HL-60 (cell line): ENCODE measurements around the gene MAP3K5.

Source experiments
- CTCF ChIP-seq: IDR thresholded peaks from one replicate; pipeline ENCODE4 v1.5.1; 2011; ENCODE audit warnings: low read length, control low read depth, inconsistent platforms; ENCODE audit not compliant: insufficient read depth
- POLR2AphosphoS5 ChIP-seq: IDR thresholded peaks from 2 replicates; pipeline ENCODE4 v1.6.1; 2012; ENCODE audit warnings: low read depth
- SPI1 ChIP-seq: IDR thresholded peaks from 2 replicates; pipeline ENCODE4 v1.6.1; 2012; ENCODE audit warnings: low read depth, mild to moderate bottlenecking, borderline replicate concordance
- TF ChIP-seq, protein P1 (sequence below): IDR thresholded peaks from 2 replicates; pipeline ENCODE4 v1.6.1; 2012; ENCODE audit warnings: low read depth; ENCODE audit not compliant: insufficient replicate concordance

DNA sequence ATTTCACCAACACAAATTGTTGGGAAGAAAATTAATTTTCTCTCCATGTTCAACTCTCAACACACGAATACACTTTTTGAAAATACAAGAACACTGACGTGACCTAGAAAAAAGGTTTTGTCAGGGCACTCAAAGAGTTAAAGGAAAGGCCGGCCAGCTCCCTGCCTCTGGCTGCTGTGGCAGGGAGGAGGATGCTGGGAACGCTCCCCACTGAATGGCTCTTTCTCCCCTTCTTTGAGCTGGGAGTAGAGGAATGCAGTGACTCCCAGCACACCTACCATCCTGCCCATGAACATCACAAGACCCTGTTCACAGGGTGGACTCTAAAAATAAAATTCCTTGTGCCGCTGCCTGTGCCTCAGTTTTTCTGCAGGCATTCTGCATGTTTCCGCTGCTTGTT is 47.0 kb downstream of the MAP3K5 start:
- TF ChIP-seq CTCF (no peak), POLR2AphosphoS5 (no peak), SPI1 (no peak)
- TF ChIP-seq, protein P1, sequence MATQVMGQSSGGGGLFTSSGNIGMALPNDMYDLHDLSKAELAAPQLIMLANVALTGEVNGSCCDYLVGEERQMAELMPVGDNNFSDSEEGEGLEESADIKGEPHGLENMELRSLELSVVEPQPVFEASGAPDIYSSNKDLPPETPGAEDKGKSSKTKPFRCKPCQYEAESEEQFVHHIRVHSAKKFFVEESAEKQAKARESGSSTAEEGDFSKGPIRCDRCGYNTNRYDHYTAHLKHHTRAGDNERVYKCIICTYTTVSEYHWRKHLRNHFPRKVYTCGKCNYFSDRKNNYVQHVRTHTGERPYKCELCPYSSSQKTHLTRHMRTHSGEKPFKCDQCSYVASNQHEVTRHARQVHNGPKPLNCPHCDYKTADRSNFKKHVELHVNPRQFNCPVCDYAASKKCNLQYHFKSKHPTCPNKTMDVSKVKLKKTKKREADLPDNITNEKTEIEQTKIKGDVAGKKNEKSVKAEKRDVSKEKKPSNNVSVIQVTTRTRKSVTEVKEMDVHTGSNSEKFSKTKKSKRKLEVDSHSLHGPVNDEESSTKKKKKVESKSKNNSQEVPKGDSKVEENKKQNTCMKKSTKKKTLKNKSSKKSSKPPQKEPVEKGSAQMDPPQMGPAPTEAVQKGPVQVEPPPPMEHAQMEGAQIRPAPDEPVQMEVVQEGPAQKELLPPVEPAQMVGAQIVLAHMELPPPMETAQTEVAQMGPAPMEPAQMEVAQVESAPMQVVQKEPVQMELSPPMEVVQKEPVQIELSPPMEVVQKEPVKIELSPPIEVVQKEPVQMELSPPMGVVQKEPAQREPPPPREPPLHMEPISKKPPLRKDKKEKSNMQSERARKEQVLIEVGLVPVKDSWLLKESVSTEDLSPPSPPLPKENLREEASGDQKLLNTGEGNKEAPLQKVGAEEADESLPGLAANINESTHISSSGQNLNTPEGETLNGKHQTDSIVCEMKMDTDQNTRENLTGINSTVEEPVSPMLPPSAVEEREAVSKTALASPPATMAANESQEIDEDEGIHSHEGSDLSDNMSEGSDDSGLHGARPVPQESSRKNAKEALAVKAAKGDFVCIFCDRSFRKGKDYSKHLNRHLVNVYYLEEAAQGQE: no peak
